ENCODE measurements around the gene FCRLB.
"Not testable (repeated sequence)": the region's sequence is repeated elsewhere in the genome, so short reads cannot be mapped to it uniquely, and the experiment has no call there.

Gene FCRLB

GRCh38 chr1:161738627-161739287 lies 17.4 kb downstream of the FCRLB start:
- DNase-seq (ENCODE audit: low read depth in 2 of 3, low spot score in 1 of 3): no peak

- DNase-seq (ENCODE audit: low read depth in 2 of 3, low spot score in 1 of 3): no peak
Measured at GRCh38 chr1:161739865-161740566, 18.7 kb downstream of the FCRLB start.

- no peak for DNase-seq (ENCODE audit: low read depth in 2 of 3, low spot score in 1 of 3)
Measured at GRCh38 chr1:161740921-161741320, 19.6 kb downstream of the FCRLB start.

GRCh38 chr1:161743231-161743630 lies 21.9 kb downstream of the FCRLB start:
- no peak for DNase-seq (ENCODE audit: low read depth in 2 of 3, low spot score in 1 of 3)

- no peak for DNase-seq (ENCODE audit: low read depth in 2 of 3, low spot score in 1 of 3)
Measured at GRCh38 chr1:161747801-161748200, 26.5 kb downstream of the FCRLB start.

GRCh38 chr1:161749509-161750407 lies 28.4 kb downstream of the FCRLB start, which contains the start of gene DUSP12:
TSS of gene DUSP12 (plus strand) at chr1:161749786. CDS start at chr1:161749802, 16 bp downstream.
- peak; percentile 82 to 86 (median 85) for DNase-seq (ENCODE audit: low read depth in 2 of 3, low spot score in 1 of 3)

- peak in 1 of 3 donors; percentile 13 for DNase-seq (ENCODE audit: low read depth in 2 of 3, low spot score in 1 of 3)
Measured at GRCh38 chr1:161763522-161764098, 42.3 kb downstream of the FCRLB start.

- peak; percentile 70 to 74 (median 72) for DNase-seq (ENCODE audit: low read depth in 2 of 3, low spot score in 1 of 3)
Measured at GRCh38 chr1:161766102-161766981, 45.0 kb downstream of the FCRLB start, which contains the start of gene ATF6. TSS of gene ATF6 (plus strand) at chr1:161766320. CDS start at chr1:161766361, 41 bp downstream.

GRCh38 chr1:161768461-161768860 lies 47.1 kb downstream of the FCRLB start:
- DNase-seq (ENCODE audit: low read depth in 2 of 3, low spot score in 1 of 3): no peak

GRCh38 chr1:161768986-161769672 lies 47.8 kb downstream of the FCRLB start:
- DNase-seq (ENCODE audit: low read depth in 2 of 3, low spot score in 1 of 3): no peak

- DNase-seq (ENCODE audit: low read depth in 2 of 3, low spot score in 1 of 3): not testable (repeated sequence)
Measured at GRCh38 chr1:161769673-161770045, 48.3 kb downstream of the FCRLB start.

GRCh38 chr1:161770250-161770649 lies 48.9 kb downstream of the FCRLB start:
- no peak for DNase-seq (ENCODE audit: low read depth in 2 of 3, low spot score in 1 of 3)

- DNase-seq (ENCODE audit: low read depth in 2 of 3, low spot score in 1 of 3): no peak
Measured at GRCh38 chr1:161771161-161771560, 49.8 kb downstream of the FCRLB start.

- DNase-seq (ENCODE audit: low read depth in 2 of 3, low spot score in 1 of 3): no peak
Measured at GRCh38 chr1:161771973-161772372, 50.6 kb downstream of the FCRLB start.

GRCh38 chr1:161772397-161772796 lies 51.1 kb downstream of the FCRLB start:
- no peak for DNase-seq (ENCODE audit: low read depth in 2 of 3, low spot score in 1 of 3)

- no peak for DNase-seq (ENCODE audit: low read depth in 2 of 3, low spot score in 1 of 3)
Measured at GRCh38 chr1:161773791-161774190, 52.4 kb downstream of the FCRLB start.

GRCh38 chr1:161777261-161777660 lies 55.9 kb downstream of the FCRLB start:
- DNase-seq (ENCODE audit: low read depth in 2 of 3, low spot score in 1 of 3): no peak

Data from stimulated activated CD4-positive, alpha-beta T cell treated with anti-CD3 and anti-CD28 coated beads, Interleukin-12 subunit alpha, Interleukin-12 subunit beta, amount 100 ng/mL, for 48 hours (primary cell).